ENCODE measurements around the gene P2RX1.
A peak's percentile ranks its signal among the peaks of the same experiment; 100 is the strongest.

Gene P2RX1

GRCh38 chr17:3915995-3916696 is at the start of gene P2RX1:
Gene P2RX1 (minus strand): TSS chr17:3916465. CDS start chr17:3916225, 240 bp downstream.
- peak; percentile 41 to 75 for DNase-seq

- peak; percentile 70 to 73 for DNase-seq
Measured at GRCh38 chr17:3965118-3965800, 49.0 kb upstream of the P2RX1 start.

- peak; percentile 57 to 67 for DNase-seq
Measured at GRCh38 chr17:3964203-3965117, 48.2 kb upstream of the P2RX1 start, which contains the start of gene ATP2A3. Gene ATP2A3 (minus strand): TSS chr17:3964437. CDS start chr17:3964291, 146 bp downstream.

- peak; percentile 75 to 77 for DNase-seq
Measured at GRCh38 chr17:3963237-3964201, 47.3 kb upstream of the P2RX1 start.

- no peak for DNase-seq
Measured at GRCh38 chr17:3962965-3963236, 46.6 kb upstream of the P2RX1 start.

GRCh38 chr17:3962217-3962964 is 46.1 kb upstream of the P2RX1 start:
- no peak for DNase-seq

- peak; percentile 15 to 74 for DNase-seq
Measured at GRCh38 chr17:3961564-3962047, 45.3 kb upstream of the P2RX1 start.

- peak in 1 of 2 donors; percentile 60 for DNase-seq
Measured at GRCh38 chr17:3960764-3961163, 44.5 kb upstream of the P2RX1 start.

- no peak for DNase-seq
Measured at GRCh38 chr17:3959921-3960601, 43.8 kb upstream of the P2RX1 start.

- no peak for DNase-seq
Measured at GRCh38 chr17:3959295-3959899, 43.1 kb upstream of the P2RX1 start.

- DNase-seq, result no peak
Measured at GRCh38 chr17:3957735-3958599, 41.7 kb upstream of the P2RX1 start.

- DNase-seq, result no peak
Measured at GRCh38 chr17:3956983-3957382, 40.7 kb upstream of the P2RX1 start.

- DNase-seq, result no peak
Measured at GRCh38 chr17:3956327-3956957, 40.2 kb upstream of the P2RX1 start.

- no peak for DNase-seq
Measured at GRCh38 chr17:3955673-3955988, 39.4 kb upstream of the P2RX1 start.

GRCh38 chr17:3954976-3955672 is 38.9 kb upstream of the P2RX1 start:
- DNase-seq, result no peak

- DNase-seq, result no peak
Measured at GRCh38 chr17:3954086-3954485, 37.8 kb upstream of the P2RX1 start.

- no peak for DNase-seq
Measured at GRCh38 chr17:3953542-3953941, 37.3 kb upstream of the P2RX1 start.

- DNase-seq, result no peak
Measured at GRCh38 chr17:3952186-3952585, 35.9 kb upstream of the P2RX1 start.

Measured in CD4-positive, alpha-beta T cell treated with Interleukin-4 for 1 hour (primary cell).